ENCODE data around the gene SYT11. TPM values are rescaled to one million over a fixed set of nuclear protein-coding genes. Genes with fewer than 3 reads are reported as not detected.

Gene SYT11
- total and polyA plus RNA-seq, 9 donors, result 9.5 to 20.2 (median 12.0) TPM

DNA sequence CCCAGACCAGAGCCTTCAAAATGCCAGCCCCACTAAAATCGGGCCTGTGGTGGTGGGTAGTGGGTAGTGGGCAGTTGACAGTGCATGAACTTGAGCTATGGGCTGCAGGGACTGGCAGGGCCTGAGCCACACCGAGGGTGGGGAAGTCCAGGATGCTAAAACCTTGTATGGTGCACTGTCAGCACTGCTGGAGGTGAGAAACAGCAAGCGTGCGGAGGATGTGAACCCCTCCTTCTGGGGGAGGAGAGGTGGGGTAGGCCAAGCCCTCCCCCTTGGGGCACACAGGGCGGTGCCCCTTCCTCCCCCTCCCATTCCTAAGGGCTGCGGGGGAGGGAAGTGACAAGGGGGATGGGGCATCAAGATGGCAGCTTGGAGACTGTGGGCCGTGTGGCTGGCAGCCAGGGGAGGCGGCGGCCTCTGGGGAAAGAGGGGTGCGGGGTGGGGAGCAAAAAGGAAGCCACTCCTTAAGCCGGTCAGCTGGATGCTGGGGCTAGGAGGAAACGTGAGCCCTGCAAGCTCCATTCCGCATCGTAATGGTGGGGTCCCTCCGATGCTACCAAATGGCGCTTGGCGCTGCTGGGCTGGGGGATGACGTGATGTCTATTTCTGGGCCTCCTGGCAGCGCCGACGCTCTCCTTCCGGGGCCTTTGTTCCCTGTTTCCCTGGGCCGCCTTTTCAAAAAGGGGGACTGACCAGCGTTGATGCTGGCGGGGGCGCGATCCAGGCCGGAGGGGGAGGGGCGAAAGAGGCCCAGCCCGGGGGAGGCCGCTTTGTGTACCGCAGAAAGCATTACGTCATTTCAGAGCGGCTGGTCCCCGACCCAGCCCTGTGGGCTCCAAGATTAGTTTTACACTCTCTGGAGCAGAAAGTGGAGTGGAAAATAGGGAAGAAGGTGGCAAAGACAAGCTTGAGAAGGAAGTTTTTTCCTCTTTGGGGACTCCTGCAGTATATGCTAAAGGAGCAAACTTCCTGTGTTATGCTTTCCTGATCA, 809 bp downstream of the SYT11 start:
- Histone ChIP-seq H3K4me3 (ENCODE audit: low read length) (peak overlapping the region; percentile 46), H3K36me3 (ENCODE audit: control insufficient read depth, insufficient read depth, low read length) (no peaks in the 10 kb centered on the region), H3K9me3 (replicated peaks; ENCODE audit: control insufficient read depth, low read depth, low read length) (no peaks in the 10 kb centered on the region), H3K27ac (ENCODE audit: low read length) (peak overlapping the region; percentile 97), H3K27me3 (ENCODE audit: control insufficient read depth, insufficient read depth, low read length) (no peaks in the 10 kb centered on the region), H3K4me1 (ENCODE audit: control insufficient read depth, insufficient read depth, low read length) (peaks cover 23% of the 10 kb centered on the region)
- 2% methylated on average over 28 of the region's 35 CpGs for WGBS (ENCODE audit: insufficient coverage)
- DNase-seq, result peak; percentile 95

DNA sequence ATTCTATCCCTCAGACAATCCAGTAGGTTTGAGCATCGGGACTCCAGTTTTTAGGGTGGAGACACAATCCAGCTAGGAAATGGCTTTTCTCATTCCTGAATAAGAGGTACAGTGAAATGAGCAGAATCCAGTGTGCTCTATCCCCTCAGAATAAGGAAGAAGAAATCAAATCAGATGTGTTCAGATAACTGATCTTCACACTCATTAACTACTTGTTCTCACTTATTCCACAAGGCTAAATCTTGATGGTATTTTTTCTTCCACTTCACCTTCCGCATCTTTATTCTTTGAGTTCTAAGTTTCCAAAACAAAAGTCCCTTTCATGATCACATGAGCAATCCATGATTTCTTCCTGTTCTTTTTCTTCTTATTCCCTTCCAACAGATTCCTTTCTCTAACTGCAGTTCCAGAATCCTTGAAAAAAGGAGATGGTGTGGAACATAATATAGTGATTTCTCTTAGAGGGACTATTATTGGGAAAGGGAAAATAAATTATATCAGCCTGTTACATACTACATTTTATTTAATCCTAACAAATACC, 1.7 kb downstream of the SYT11 start:
- no peaks in the 10 kb centered on the region for H3K27me3 ChIP-seq (ENCODE audit: control insufficient read depth, insufficient read depth, low read length)
- 33% methylated on average over 1 of the region's 2 CpGs for WGBS (ENCODE audit: insufficient coverage)
- peaks cover 20% of the 10 kb centered on the region for H3K4me1 ChIP-seq (ENCODE audit: control insufficient read depth, insufficient read depth, low read length)
- H3K4me3 ChIP-seq (ENCODE audit: low read length), result peak overlapping the region; percentile 46
- peak; percentile 75 for DNase-seq
- peak overlapping the region; percentile 97 for H3K27ac ChIP-seq (ENCODE audit: low read length)
- H3K9me3 ChIP-seq (replicated peaks; ENCODE audit: control insufficient read depth, low read depth, low read length), result no peaks in the 10 kb centered on the region
- H3K36me3 ChIP-seq (ENCODE audit: control insufficient read depth, insufficient read depth, low read length), result no peaks in the 10 kb centered on the region

DNA sequence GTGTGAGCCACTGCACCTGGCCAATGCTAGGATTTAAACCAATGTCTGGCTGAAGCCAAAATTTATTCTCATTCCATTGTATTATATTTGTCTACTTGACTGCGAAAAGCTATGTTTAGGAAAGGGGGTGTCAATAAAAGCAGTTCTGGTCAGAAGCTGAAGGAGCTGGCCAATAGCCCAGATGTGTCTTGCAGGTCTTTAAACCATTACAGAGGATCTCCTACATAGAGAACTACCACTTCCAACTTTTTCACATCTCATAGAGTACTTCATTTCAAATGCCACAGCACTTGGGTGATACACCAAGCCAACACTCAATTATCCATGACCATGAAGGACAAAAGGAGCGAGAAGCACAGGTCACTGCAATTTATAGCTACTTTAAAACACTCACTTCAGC, 2.5 kb downstream of the SYT11 start:
- Histone ChIP-seq H3K36me3 (ENCODE audit: control insufficient read depth, insufficient read depth, low read length) (no peaks in the 10 kb centered on the region), H3K27me3 (ENCODE audit: control insufficient read depth, insufficient read depth, low read length) (no peaks in the 10 kb centered on the region), H3K4me3 (ENCODE audit: low read length) (no peak overlapping the region), H3K9me3 (replicated peaks; ENCODE audit: control insufficient read depth, low read depth, low read length) (no peaks in the 10 kb centered on the region), H3K4me1 (ENCODE audit: control insufficient read depth, insufficient read depth, low read length) (peaks cover 17% of the 10 kb centered on the region), H3K27ac (ENCODE audit: low read length) (no peak overlapping the region)
- DNase-seq, result no peak
- 100% methylated on average over 1 of the region's 2 CpGs for WGBS (ENCODE audit: insufficient coverage)

DNA sequence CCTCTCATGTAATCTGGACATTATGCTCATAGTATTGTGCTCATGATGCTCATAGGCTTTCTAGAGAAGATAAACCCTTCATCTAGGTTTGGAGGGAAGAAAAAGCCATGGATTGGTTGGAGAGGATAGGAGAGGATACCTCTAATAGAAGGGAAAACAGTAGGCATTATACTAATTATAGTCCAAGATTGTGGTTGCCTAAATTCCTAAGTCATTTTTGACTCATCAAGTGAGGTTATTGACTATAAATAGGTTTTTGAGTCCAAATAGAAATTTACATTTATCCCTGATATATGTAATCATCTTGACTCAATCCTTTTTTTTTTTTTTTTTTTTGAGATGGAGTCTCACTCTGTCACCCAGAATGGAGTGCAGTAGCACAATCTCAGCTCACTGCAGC, 5.0 kb downstream of the SYT11 start:
- Histone ChIP-seq H3K9me3 (replicated peaks; ENCODE audit: control insufficient read depth, low read depth, low read length) (no peaks in the 10 kb centered on the region), H3K36me3 (ENCODE audit: control insufficient read depth, insufficient read depth, low read length) (no peaks in the 10 kb centered on the region), H3K4me3 (ENCODE audit: low read length) (no peak overlapping the region), H3K27me3 (ENCODE audit: control insufficient read depth, insufficient read depth, low read length) (no peaks in the 10 kb centered on the region), H3K27ac (ENCODE audit: low read length) (no peak overlapping the region), H3K4me1 (ENCODE audit: control insufficient read depth, insufficient read depth, low read length) (peaks cover 14% of the 10 kb centered on the region)
- DNase-seq, result no peak

DNA sequence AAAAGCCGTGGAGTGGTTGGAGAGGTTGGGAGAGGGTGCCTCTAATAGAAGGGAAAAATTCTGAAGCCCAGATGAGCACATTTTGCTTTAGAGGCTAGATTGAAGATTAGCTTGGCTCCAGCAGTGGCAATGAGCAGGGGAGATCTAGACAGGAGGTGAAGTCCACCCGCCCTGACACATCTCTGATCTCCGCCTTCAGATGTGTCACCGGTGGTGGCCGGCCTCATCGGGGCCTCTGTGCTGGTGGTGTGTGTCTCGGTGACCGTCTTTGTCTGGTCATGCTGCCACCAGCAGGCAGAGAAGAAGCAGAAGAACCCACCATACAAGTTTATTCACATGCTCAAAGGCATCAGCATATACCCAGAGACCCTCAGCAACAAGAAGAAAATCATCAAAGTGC, 8.4 kb downstream of the SYT11 start:
- peaks cover 17% of the 10 kb centered on the region for H3K4me1 ChIP-seq (ENCODE audit: control insufficient read depth, insufficient read depth, low read length)
- H3K27me3 ChIP-seq (ENCODE audit: control insufficient read depth, insufficient read depth, low read length), result no peaks in the 10 kb centered on the region
- no peaks in the 10 kb centered on the region for H3K9me3 ChIP-seq (replicated peaks; ENCODE audit: control insufficient read depth, low read depth, low read length)
- no peak for DNase-seq
- H3K4me3 ChIP-seq (ENCODE audit: low read length), result no peak overlapping the region
- WGBS (ENCODE audit: insufficient coverage), result 100% methylated on average over 3 of the region's 8 CpGs
- H3K27ac ChIP-seq (ENCODE audit: low read length), result no peak overlapping the region
- H3K36me3 ChIP-seq (ENCODE audit: control insufficient read depth, insufficient read depth, low read length), result peaks cover 4% of the 10 kb centered on the region

DNA sequence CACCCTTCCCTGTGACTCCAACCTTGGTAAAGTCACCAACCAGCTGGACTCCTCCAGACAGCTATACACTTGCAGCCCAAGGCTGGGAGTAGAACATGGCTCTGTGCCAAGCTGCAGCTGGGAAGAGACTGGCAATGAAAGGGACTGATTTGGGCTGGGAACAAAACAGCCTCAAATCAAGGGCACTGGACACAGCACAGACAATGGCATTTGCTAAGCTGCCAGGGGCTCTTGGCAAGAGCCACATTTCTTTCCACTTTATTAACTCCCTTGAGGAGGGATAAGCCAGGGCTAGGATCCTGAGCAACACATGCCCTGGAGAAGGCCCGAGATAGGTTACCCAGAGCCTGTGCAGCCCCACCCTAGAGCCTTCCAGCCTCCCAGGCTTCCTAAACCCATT, 12.0 kb downstream of the SYT11 start:
- peaks cover 17% of the 10 kb centered on the region for H3K4me1 ChIP-seq (ENCODE audit: control insufficient read depth, insufficient read depth, low read length)
- WGBS (ENCODE audit: insufficient coverage), result 67% methylated on average over 1 of the region's 1 CpG
- H3K27ac ChIP-seq (ENCODE audit: low read length), result peak overlapping the region; percentile 65
- H3K9me3 ChIP-seq (replicated peaks; ENCODE audit: control insufficient read depth, low read depth, low read length), result no peaks in the 10 kb centered on the region
- no peak overlapping the region for H3K4me3 ChIP-seq (ENCODE audit: low read length)
- no peaks in the 10 kb centered on the region for H3K27me3 ChIP-seq (ENCODE audit: control insufficient read depth, insufficient read depth, low read length)
- peak; percentile 87 for DNase-seq
- peaks cover 7% of the 10 kb centered on the region for H3K36me3 ChIP-seq (ENCODE audit: control insufficient read depth, insufficient read depth, low read length)

DNA sequence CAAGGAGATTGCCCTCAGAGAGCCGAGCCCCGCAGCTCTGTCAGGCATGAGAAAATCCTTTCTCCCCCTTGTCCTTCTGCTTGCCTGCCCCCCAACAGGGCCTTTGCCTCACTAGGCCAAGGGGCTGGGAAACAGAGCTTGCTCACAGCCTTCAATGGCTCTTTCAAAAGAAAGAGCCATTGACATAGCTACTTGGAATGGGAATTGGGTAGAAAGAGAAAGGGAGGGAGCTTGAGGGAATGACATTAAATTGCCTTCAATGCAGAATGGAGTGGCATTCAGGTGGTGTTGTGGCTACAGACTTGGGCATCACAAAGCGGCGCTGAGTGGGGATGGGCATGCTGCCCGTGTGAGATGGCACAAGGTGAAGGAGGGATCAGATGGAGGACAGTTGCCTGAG, 13.2 kb downstream of the SYT11 start:
- Histone ChIP-seq H3K27ac (ENCODE audit: low read length) (no peak overlapping the region), H3K9me3 (replicated peaks; ENCODE audit: control insufficient read depth, low read depth, low read length) (no peaks in the 10 kb centered on the region), H3K36me3 (ENCODE audit: control insufficient read depth, insufficient read depth, low read length) (peaks cover 7% of the 10 kb centered on the region), H3K4me3 (ENCODE audit: low read length) (no peak overlapping the region), H3K27me3 (ENCODE audit: control insufficient read depth, insufficient read depth, low read length) (no peaks in the 10 kb centered on the region), H3K4me1 (ENCODE audit: control insufficient read depth, insufficient read depth, low read length) (peaks cover 17% of the 10 kb centered on the region)
- DNase-seq, result no peak
- WGBS (ENCODE audit: insufficient coverage), result 92% methylated on average over 5 of the region's 5 CpGs

DNA sequence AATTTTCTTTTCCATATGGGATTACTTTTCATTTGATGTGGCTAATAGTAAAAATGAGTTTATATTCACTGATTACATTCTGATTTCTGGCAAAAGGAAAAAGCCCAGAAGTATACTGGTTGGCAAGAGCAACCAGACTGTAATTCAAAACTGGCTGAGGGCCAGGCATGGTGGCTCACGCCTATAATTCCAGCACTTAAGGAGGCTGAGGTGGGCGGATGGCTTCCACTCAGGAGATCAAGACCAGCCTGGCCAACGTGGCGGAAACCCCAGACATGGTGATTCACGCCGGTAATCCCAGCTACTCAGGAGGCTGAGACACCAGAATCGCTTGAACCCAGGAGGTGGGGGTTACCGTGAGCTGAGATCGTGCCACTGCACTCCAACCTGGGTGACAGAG, 14.5 kb downstream of the SYT11 start:
- no peaks in the 10 kb centered on the region for H3K27me3 ChIP-seq (ENCODE audit: control insufficient read depth, insufficient read depth, low read length)
- 71% methylated on average over 9 of the region's 9 CpGs for WGBS (ENCODE audit: insufficient coverage)
- no peaks in the 10 kb centered on the region for H3K9me3 ChIP-seq (replicated peaks; ENCODE audit: control insufficient read depth, low read depth, low read length)
- DNase-seq, result no peak
- no peak overlapping the region for H3K27ac ChIP-seq (ENCODE audit: low read length)
- peaks cover 11% of the 10 kb centered on the region for H3K36me3 ChIP-seq (ENCODE audit: control insufficient read depth, insufficient read depth, low read length)
- H3K4me3 ChIP-seq (ENCODE audit: low read length), result no peak overlapping the region
- peaks cover 17% of the 10 kb centered on the region for H3K4me1 ChIP-seq (ENCODE audit: control insufficient read depth, insufficient read depth, low read length)

DNA sequence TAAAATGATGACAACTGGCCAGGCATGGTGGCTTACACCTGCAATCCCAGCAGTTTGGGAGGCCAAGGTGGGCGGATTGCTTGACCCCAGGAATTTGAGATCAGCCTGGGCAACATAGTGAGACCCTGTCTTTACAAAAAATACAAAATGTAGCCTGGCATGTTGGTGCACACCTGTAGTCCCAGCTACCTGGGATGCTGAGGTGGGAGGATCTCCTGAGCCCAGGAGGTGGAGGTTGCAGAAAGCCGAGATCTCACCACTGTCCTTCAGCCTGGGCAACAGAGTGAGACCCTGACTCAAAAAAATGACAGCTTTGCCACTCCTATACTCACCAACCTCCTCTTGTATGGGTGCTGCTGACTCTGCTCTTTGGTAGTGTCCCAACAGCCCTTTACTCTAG, 18.6 kb downstream of the SYT11 start:
- H3K27ac ChIP-seq (ENCODE audit: low read length), result no peak overlapping the region
- no peak for DNase-seq
- peaks cover 20% of the 10 kb centered on the region for H3K36me3 ChIP-seq (ENCODE audit: control insufficient read depth, insufficient read depth, low read length)
- H3K9me3 ChIP-seq (replicated peaks; ENCODE audit: control insufficient read depth, low read depth, low read length), result no peaks in the 10 kb centered on the region
- no CpG with 5 or more reads among the region's 2 CpGs for WGBS (ENCODE audit: insufficient coverage)
- H3K27me3 ChIP-seq (ENCODE audit: control insufficient read depth, insufficient read depth, low read length), result no peaks in the 10 kb centered on the region
- no peaks in the 10 kb centered on the region for H3K4me1 ChIP-seq (ENCODE audit: control insufficient read depth, insufficient read depth, low read length)
- no peak overlapping the region for H3K4me3 ChIP-seq (ENCODE audit: low read length)

DNA sequence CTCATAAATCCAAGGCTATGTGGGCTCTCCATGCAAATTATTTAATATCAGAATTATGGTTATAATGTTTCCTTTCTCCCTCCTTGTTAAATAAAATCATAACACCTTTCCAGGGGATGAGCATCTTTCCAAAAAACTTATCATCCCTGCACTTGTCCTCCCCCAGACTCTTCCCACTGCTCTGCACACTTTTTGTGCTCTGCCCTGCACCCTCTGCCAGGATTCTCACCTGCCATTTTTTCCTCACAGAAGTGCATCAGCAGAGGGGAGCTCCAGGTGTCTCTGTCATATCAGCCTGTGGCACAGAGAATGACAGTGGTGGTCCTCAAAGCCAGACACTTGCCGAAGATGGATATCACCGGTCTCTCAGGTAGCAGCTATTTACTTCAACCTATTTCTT, 20.9 kb downstream of the SYT11 start:
- Histone ChIP-seq H3K9me3 (replicated peaks; ENCODE audit: control insufficient read depth, low read depth, low read length) (no peaks in the 10 kb centered on the region), H3K36me3 (ENCODE audit: control insufficient read depth, insufficient read depth, low read length) (peaks cover 18% of the 10 kb centered on the region), H3K4me1 (ENCODE audit: control insufficient read depth, insufficient read depth, low read length) (no peaks in the 10 kb centered on the region), H3K27ac (ENCODE audit: low read length) (no peak overlapping the region), H3K4me3 (ENCODE audit: low read length) (no peak overlapping the region), H3K27me3 (ENCODE audit: control insufficient read depth, insufficient read depth, low read length) (no peaks in the 10 kb centered on the region)
- 93% methylated on average over 2 of the region's 2 CpGs for WGBS (ENCODE audit: insufficient coverage)
- DNase-seq, result no peak

Data from muscle of leg (tissue), 11 donors.